Lower lobe of right lung (tissue), 2 donors: ENCODE results near the gene ADAMTS18. TPM values are rescaled to one million over a fixed set of nuclear protein-coding genes. Genes with fewer than 3 reads are reported as not detected.

Experiments used
- ATAC-seq, 2 donors: fragments of 200-7000 bp; cut with Tn5 transposase; one replicate each; pipeline ENCODE4 v1.9.1; 2020 to 2022; ENCODE audit warnings: mild to moderate bottlenecking in 2 of 2, moderate library complexity in 2 of 2
- DNase-seq: peaks from one replicate; pipeline ENCODE4 v3.0.0-alpha.2; 2020
- H3K27ac ChIP-seq: fragments of 200-600 bp; one replicate; pipeline ENCODE4 v1.8.0; 2022
- H3K27me3 ChIP-seq: fragments of 200-600 bp; one replicate; pipeline ENCODE4 v1.8.0; 2022; ENCODE audit warnings: low read depth
- H3K36me3 ChIP-seq: fragments of 200-600 bp; one replicate; pipeline ENCODE4 v1.8.0; 2022; ENCODE audit warnings: mild to moderate bottlenecking
- H3K4me1 ChIP-seq: fragments of 200-600 bp; one replicate; pipeline ENCODE4 v1.8.0; 2022
- H3K4me3 ChIP-seq: fragments of 200-600 bp; one replicate; pipeline ENCODE4 v1.8.0; 2022; ENCODE audit warnings: mild to moderate bottlenecking
- H3K9me3 ChIP-seq: fragments of 200-600 bp; one replicate; pipeline ENCODE4 v1.8.0; 2022
- CTCF ChIP-seq: fragments of 200-600 bp; IDR thresholded peaks from one replicate; pipeline ENCODE4 v1.8.0; 2022; ENCODE audit warnings: antibody characterized with exemption, mild to moderate bottlenecking
- intact Hi-C: fragments of 100-400 bp; cut with DNase I; formaldehyde crosslinking; loops from one replicate; pipeline ENCODE4 v1.11.0; 2022
- total RNA-seq: library from RNA; stranded (reverse); fragmentation: NEBNext Ultra II Directional; extraction: Animal tissue kit (Norgen Biotek cat#: 25700); gene quantifications from one replicate; pipeline ENCODE4 v1.2.1, GENCODE V29; 2021
- donor health status: DM: no; HTN: yes; CAD: no; lungs with severe emphysema.

The ADAMTS18 gene
- total RNA-seq, 1 donor from 2014 or later: 0.09 TPM

DNA sequence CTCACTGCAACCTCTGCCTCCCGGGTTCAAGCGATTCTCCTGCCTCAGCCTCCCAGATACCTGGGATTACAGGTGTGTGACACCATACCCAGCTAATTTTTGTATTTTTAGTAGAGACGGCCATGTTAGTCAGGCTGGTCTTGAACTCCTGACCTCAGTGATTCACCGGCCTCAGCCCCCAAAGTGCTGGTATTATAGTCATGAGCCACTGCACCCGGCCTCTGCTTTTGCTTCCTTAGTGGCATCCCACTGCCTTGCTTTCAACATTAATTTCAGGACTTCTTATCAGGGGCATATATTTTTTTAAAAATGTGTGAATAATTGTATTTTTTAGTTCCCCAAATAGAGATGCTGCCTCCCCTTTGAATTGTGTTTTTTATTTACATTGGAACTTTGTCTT, 136.8 kb downstream of the ADAMTS18 start:
- H3K27ac ChIP-seq: no peak overlapping the region
- no peaks in the 10 kb centered on the region for H3K36me3 ChIP-seq
- H3K4me3 ChIP-seq: no peak overlapping the region
- H3K27me3 ChIP-seq: no peaks in the 10 kb centered on the region
- no peak for TF ChIP-seq CTCF
- intact Hi-C loops: no loop called here
- no peak for DNase-seq
- no peak for ATAC-seq
- no peaks in the 10 kb centered on the region for H3K9me3 ChIP-seq
- H3K4me1 ChIP-seq: no peaks in the 10 kb centered on the region

GRCh38 chr16:77295896-77296295, 138.9 kb downstream of the ADAMTS18 start:
- intact Hi-C loops: no loop called here
- no peak for ATAC-seq
- H3K9me3 ChIP-seq: no peaks in the 10 kb centered on the region
- H3K27ac ChIP-seq: no peak overlapping the region
- H3K27me3 ChIP-seq: no peaks in the 10 kb centered on the region
- no peak for DNase-seq
- no peak for TF ChIP-seq CTCF
- H3K36me3 ChIP-seq: no peaks in the 10 kb centered on the region
- H3K4me1 ChIP-seq: no peaks in the 10 kb centered on the region
- H3K4me3 ChIP-seq: no peak overlapping the region

GRCh38 chr16:77290451-77291115, 144.3 kb downstream of the ADAMTS18 start:
- no peaks in the 10 kb centered on the region for H3K9me3 ChIP-seq
- no peaks in the 10 kb centered on the region for H3K36me3 ChIP-seq
- DNase-seq (no peak), ATAC-seq (peak; percentile 59 to 65)
- no peak for TF ChIP-seq CTCF
- no peak overlapping the region for H3K27ac ChIP-seq
- no peaks in the 10 kb centered on the region for H3K27me3 ChIP-seq
- H3K4me1 ChIP-seq: no peaks in the 10 kb centered on the region
- H3K4me3 ChIP-seq: no peak overlapping the region
- intact Hi-C loops: no loop called here

DNA sequence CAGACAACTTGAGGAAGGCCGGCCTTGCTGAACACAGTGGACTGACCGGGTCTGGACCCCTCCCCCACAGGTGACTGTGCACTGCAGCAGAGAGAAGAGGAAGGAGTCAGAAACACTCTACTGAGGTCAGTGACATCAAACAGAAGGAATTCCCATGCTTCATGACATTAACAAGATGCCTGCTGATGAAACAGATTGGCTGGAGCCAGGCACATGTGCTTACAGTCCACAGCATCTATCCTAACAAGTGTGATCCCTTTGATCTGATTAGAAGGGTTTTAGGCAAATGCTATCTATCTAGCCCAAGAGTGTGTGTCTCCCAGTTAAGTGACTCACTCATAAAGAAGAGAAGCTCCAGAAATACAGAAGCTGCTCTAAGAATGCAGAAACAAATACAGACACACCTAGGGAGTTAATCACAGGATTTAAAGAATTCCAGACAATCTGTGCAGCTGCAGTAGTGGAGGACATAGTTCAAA, 145.5 kb downstream of the ADAMTS18 start:
- H3K4me1 ChIP-seq: no peaks in the 10 kb centered on the region
- intact Hi-C loops: no loop called here
- no peak for TF ChIP-seq CTCF
- no peaks in the 10 kb centered on the region for H3K9me3 ChIP-seq
- H3K36me3 ChIP-seq: no peaks in the 10 kb centered on the region
- ATAC-seq (peak in 1 of 2 donors; percentile 22), DNase-seq (no peak)
- no peaks in the 10 kb centered on the region for H3K27me3 ChIP-seq
- H3K4me3 ChIP-seq: no peak overlapping the region
- H3K27ac ChIP-seq: no peak overlapping the region

DNA sequence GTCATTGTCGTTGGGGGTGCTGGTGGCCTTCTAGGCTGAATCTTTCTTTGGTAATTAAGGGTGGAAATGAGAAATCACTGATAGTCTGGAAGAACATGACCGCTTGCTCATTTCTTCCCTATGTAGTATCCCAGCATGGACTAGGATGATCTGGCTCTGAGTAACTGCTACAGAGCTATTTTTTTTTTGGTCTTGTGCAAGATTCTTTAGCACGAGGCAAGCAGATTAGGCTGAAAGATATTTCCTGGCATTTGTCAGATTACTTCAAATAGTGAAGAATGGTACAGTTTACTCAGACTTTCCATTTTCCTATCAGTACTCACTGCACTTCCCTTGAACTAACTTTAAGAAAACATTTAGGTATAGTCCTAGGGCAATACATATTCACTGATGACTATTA, 146.6 kb downstream of the ADAMTS18 start:
- TF ChIP-seq CTCF: no peak
- DNase-seq: no peak
- H3K36me3 ChIP-seq: no peaks in the 10 kb centered on the region
- no peaks in the 10 kb centered on the region for H3K4me1 ChIP-seq
- H3K4me3 ChIP-seq: no peak overlapping the region
- H3K9me3 ChIP-seq: no peaks in the 10 kb centered on the region
- intact Hi-C loops: no loop called here
- ATAC-seq: no peak
- H3K27ac ChIP-seq: no peak overlapping the region
- H3K27me3 ChIP-seq: no peaks in the 10 kb centered on the region
